Astrocyte of the cerebellum (primary cell): ENCODE data around the gene NTM.

Source experiments
- DNase-seq: peaks from one replicate; pipeline ENCODE4 v3.0.0-alpha.2; 2011; ENCODE audit warnings: low read depth
- H3K4me3 ChIP-seq: 2 replicates; pipeline ENCODE4 v1.5.1; 2011; ENCODE audit warnings: mild to moderate bottlenecking, low read depth, low read length, moderate library complexity
- CTCF ChIP-seq: IDR thresholded peaks from 2 replicates; pipeline ENCODE4 v1.5.1; 2012; ENCODE audit warnings: low read length, low read depth, moderate library complexity, mild to moderate bottlenecking; ENCODE audit errors: missing control alignments
- in situ Hi-C: cut with HindIII; loops from 2 replicates; pipeline ENCODE4 v1.10.0; 2017; ENCODE audit warnings: low sequenced_read_pairs

NTM gene

DNA sequence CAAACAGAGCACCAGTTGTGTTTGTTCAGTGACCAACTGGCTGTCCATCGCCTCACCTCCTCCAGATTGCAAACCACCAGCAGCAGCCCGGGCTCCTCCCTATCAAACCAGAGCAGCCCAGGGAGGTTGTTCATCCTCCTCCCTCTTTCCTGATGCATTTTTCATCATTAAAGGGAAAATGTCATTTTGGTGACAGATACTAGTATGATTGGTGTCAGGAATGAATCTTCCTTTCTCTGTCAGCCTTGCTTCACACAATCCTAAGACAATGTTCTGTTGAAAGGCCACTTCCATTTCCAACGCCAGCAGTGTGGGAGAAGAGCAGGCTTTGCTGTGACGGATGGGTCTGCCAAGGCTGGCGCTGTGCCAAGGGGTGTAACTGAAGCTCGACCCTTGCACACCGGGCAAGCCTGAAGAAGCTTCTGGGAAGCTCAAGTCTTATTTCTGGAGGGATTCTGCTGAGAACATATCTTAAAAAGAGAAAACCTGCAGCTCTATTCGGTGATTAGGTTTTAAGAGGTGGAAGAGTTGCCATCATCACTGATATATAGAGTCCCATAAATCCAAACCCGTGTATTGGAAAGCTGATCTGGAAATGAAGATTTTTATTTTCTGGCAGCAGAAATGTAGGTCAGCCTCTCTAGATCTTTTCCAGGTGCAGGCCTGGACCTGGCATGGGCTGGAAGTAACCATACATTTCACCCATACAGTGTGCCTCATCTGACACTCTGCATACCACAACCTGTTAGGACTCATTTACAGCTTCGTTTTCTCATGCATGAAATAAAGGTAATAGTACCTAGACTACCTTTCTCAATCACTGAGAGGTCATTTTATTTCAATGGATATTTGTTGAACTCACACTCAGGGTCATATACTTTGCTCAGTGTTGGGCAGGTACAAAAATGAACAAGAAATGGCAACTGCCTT, 524.5 kb downstream of the NTM start:
- TF ChIP-seq CTCF = no peak
- no peak for DNase-seq
- in situ Hi-C loops = no loop called here
- H3K4me3 ChIP-seq = no peak overlapping the region

GRCh38 chr11:131895865-131896264, 525.5 kb downstream of the NTM start:
- no peak for TF ChIP-seq CTCF
- no peak for DNase-seq
- in situ Hi-C loops = no loop called here
- H3K4me3 ChIP-seq = no peak overlapping the region

- no peak for TF ChIP-seq CTCF
- H3K4me3 ChIP-seq = no peak overlapping the region
- in situ Hi-C loops = no loop called here
- no peak for DNase-seq
Measured at GRCh38 chr11:131896978-131897615, 526.7 kb downstream of the NTM start.

GRCh38 chr11:131897956-131898355, 527.5 kb downstream of the NTM start:
- peak; percentile 48 for DNase-seq
- no peak overlapping the region for H3K4me3 ChIP-seq
- TF ChIP-seq CTCF = no peak
- in situ Hi-C loops = no loop called here

GRCh38 chr11:131898949-131899348, 528.5 kb downstream of the NTM start:
- no peak overlapping the region for H3K4me3 ChIP-seq
- in situ Hi-C loops = no loop called here
- no peak for TF ChIP-seq CTCF
- DNase-seq = no peak

GRCh38 chr11:131899950-131900580, 529.6 kb downstream of the NTM start:
- in situ Hi-C loops = no loop called here
- DNase-seq = no peak
- no peak for TF ChIP-seq CTCF
- no peak overlapping the region for H3K4me3 ChIP-seq
